ENCODE results near the gene MINDY4.

DNA sequence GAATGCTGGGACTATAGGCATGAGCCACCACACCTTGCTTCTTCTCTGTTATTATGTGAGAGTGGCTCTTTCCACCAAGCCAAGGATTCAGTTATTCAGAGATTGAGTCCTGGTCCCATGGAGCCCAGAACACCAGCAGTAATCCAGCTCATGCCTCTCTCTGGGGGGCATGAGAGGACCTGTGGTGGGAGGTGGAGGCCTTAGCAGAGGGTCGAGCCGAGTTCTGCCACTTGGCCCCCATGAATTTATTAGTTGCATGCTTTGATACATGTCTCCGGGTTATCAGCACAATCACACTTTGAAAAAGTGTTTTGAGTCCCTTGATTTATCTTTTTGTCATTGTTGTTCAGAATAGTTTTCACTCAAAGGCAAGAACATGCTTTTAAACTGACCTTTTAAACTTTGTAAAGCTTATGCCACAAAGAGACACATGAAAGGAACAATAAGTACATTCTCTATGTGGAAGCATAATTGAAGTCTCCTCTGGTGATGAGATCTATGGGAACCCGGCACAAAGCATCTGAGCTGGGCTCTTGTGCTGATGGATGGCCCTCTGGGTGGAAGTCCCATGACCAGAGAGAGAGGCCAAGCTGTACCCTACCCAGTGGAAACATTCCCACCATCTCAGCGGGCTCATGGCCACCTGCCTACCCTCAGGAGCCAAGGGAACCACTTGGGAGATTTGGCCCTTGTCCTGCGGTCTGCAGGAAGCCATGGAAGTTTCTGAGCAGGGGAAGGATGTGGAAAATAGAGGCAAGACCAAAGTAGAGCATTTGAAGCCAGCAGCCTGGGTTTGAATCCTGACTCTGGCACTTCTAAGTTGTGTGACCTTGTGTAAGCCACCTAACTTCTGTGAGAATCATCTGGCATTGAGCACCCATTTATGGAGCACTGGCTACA, 53.9 kb downstream of the MINDY4 start:
- TF ChIP-seq POLR2AphosphoS5 (IDR thresholded peaks at IDR 0.05; ENCODE audit: low read length) (no peak), MTA2 (IDR thresholded peaks at IDR 0.05; ENCODE audit: low read depth) (no peak), CREM (IDR thresholded peaks at IDR 0.05; ENCODE audit: low read depth) (no peak), YY1 (IDR thresholded peaks at IDR 0.05; ENCODE audit: low read depth, low read length) (no peak), RCOR1 (conservative IDR thresholded peaks at IDR 0.05; ENCODE audit: low read depth, low read length) (no peak), NR2C1 (IDR thresholded peaks at IDR 0.05) (no peak), FOXM1 (IDR thresholded peaks at IDR 0.05; ENCODE audit: low read depth, low read length) (no peak), TAF1 (IDR thresholded peaks at IDR 0.05; ENCODE audit: borderline replicate concordance, low read depth, low read length) (no peak), RAD51 (IDR thresholded peaks at IDR 0.05) (no peak), SIN3A (IDR thresholded peaks at IDR 0.05; ENCODE audit: low read depth, low read length) (no peak)
- TF ChIP-seq, protein P1, sequence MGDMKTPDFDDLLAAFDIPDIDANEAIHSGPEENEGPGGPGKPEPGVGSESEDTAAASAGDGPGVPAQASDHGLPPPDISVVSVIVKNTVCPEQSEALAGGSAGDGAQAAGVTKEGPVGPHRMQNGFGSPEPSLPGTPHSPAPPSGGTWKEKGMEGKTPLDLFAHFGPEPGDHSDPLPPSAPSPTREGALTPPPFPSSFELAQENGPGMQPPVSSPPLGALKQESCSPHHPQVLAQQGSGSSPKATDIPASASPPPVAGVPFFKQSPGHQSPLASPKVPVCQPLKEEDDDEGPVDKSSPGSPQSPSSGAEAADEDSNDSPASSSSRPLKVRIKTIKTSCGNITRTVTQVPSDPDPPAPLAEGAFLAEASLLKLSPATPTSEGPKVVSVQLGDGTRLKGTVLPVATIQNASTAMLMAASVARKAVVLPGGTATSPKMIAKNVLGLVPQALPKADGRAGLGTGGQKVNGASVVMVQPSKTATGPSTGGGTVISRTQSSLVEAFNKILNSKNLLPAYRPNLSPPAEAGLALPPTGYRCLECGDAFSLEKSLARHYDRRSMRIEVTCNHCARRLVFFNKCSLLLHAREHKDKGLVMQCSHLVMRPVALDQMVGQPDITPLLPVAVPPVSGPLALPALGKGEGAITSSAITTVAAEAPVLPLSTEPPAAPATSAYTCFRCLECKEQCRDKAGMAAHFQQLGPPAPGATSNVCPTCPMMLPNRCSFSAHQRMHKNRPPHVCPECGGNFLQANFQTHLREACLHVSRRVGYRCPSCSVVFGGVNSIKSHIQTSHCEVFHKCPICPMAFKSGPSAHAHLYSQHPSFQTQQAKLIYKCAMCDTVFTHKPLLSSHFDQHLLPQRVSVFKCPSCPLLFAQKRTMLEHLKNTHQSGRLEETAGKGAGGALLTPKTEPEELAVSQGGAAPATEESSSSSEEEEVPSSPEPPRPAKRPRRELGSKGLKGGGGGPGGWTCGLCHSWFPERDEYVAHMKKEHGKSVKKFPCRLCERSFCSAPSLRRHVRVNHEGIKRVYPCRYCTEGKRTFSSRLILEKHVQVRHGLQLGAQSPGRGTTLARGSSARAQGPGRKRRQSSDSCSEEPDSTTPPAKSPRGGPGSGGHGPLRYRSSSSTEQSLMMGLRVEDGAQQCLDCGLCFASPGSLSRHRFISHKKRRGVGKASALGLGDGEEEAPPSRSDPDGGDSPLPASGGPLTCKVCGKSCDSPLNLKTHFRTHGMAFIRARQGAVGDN (IDR thresholded peaks at IDR 0.05) = no peak
- TF ChIP-seq, protein P2, sequence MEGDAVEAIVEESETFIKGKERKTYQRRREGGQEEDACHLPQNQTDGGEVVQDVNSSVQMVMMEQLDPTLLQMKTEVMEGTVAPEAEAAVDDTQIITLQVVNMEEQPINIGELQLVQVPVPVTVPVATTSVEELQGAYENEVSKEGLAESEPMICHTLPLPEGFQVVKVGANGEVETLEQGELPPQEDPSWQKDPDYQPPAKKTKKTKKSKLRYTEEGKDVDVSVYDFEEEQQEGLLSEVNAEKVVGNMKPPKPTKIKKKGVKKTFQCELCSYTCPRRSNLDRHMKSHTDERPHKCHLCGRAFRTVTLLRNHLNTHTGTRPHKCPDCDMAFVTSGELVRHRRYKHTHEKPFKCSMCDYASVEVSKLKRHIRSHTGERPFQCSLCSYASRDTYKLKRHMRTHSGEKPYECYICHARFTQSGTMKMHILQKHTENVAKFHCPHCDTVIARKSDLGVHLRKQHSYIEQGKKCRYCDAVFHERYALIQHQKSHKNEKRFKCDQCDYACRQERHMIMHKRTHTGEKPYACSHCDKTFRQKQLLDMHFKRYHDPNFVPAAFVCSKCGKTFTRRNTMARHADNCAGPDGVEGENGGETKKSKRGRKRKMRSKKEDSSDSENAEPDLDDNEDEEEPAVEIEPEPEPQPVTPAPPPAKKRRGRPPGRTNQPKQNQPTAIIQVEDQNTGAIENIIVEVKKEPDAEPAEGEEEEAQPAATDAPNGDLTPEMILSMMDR (IDR thresholded peaks at IDR 0.05 in 2 of 3, conservative IDR thresholded peaks at IDR 0.05 in 1 of 3; ENCODE audit: control insufficient read depth in 2 of 3, extremely low read depth in 1 of 3, insufficient read depth in 1 of 3, low read depth in 3 of 3, low read length in 3 of 3) = no peak
- TF ChIP-seq, protein P3, sequence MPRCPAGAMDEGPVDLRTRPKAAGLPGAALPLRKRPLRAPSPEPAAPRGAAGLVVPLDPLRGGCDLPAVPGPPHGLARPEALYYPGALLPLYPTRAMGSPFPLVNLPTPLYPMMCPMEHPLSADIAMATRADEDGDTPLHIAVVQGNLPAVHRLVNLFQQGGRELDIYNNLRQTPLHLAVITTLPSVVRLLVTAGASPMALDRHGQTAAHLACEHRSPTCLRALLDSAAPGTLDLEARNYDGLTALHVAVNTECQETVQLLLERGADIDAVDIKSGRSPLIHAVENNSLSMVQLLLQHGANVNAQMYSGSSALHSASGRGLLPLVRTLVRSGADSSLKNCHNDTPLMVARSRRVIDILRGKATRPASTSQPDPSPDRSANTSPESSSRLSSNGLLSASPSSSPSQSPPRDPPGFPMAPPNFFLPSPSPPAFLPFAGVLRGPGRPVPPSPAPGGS (IDR thresholded peaks at IDR 0.05; ENCODE audit: borderline replicate concordance, insufficient read depth, low read depth, low read length, poor library complexity, severe bottlenecking) = no peak
